GM21367 (cell line): Measurements from ENCODE around the gene ACTR2.
"Not testable (repeated sequence)": the region's sequence is repeated elsewhere in the genome, so short reads cannot be mapped to it uniquely, and the experiment has no call there.

ENCODE experiments used
- ATAC-seq: cut with Tn5 transposase; IDR thresholded peaks from one replicate; pipeline ENCODE4 v1.9.1; 2021; ENCODE audit not compliant: unreplicated experiment

The ACTR2 gene

DNA sequence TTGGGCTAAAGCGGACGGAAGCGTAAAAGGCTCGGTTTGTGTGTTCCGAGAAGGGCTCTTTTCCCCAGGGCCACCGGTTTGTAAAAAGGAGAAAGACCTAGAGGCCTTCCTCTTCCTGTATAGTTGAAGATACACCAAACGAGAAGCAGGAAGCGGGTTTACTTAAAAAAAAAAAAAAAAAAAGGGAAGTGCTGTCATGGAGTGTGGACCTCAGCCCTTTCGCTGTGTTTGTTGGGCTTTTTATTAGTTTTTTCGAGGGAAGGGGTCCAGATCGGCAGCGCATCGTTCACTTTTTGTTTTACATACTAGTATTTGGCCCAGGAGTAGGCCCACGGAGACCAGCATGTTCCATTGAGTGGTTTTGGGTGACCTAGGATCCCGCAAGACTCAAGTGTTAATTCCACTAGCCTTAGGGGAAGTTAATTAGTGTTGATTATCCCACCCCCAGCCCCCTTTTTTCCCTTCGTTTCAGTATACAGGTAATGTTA, 676 bp downstream of the ACTR2 start:
- ATAC-seq, result no peak

GRCh38 chr2:65231121-65231520, 3.5 kb downstream of the ACTR2 start:
- no peak for ATAC-seq

GRCh38 chr2:65231892-65232477, 4.4 kb downstream of the ACTR2 start:
- ATAC-seq, result no peak

DNA sequence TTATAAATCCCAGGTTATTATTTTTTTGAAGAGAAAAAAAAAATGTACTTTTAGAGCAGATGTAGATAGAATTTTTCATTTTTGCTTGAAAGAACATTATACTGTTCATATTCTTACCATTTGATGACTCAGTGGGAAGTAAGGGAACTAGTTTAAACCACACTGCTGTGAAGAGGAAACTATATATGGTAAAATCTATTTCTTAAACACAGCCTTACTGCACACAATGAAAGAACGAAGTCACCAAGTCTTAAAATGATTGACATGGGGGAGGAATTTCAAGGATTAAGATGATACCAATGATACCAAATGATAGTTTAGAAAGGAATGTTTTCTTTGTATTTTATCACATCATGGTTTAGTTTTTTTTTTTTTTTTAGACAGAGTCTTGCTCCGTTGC, 5.0 kb downstream of the ACTR2 start:
- ATAC-seq, result no peak

DNA sequence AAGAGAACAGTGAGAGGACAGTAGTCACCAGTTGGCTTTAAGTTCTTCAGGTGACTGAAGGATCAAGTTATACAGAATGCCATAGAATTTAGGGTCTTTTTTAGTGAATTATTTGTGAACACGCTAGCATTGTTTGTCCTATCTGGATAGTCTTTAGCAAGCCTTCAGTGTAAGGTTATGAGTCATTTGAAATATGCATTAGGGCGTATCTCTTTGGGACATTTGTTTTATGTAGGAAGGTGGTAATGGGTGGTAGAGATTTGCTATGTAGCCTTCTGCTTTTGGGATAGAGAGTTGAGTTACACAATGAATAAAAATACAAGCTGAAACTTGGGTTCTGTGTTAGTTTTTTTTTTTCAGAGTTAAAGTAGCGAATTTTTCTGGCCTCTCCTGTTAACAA, 13.0 kb downstream of the ACTR2 start:
- ATAC-seq, result no peak

- not testable (repeated sequence) for ATAC-seq
Measured at GRCh38 chr2:65244452-65244851, 16.8 kb downstream of the ACTR2 start.

- ATAC-seq, result no peak
Measured at GRCh38 chr2:65252640-65253039, 25.0 kb downstream of the ACTR2 start.

DNA sequence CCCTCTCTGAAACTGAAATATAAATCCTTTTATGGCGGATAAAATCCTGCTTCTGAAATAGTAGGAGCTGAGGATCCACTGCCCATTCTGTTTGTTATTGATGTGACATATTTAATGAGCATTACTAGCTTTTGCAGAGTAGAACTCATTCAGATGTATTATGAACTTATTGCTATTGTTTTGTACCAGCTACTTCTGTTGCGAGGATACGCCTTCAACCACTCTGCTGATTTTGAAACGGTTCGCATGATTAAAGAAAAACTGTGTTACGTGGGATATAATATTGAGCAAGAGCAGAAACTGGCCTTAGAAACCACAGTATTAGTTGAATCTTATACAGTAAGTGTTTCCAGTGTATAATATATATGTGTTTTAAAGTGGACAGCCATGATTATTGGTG, 27.7 kb downstream of the ACTR2 start:
- ATAC-seq, result no peak

- ATAC-seq, result no peak
Measured at GRCh38 chr2:65256054-65256453, 28.4 kb downstream of the ACTR2 start.

- not testable (repeated sequence) for ATAC-seq
Measured at GRCh38 chr2:65257866-65258265, 30.2 kb downstream of the ACTR2 start.

- ATAC-seq, result no peak
Measured at GRCh38 chr2:65261676-65262075, 34.0 kb downstream of the ACTR2 start.

DNA sequence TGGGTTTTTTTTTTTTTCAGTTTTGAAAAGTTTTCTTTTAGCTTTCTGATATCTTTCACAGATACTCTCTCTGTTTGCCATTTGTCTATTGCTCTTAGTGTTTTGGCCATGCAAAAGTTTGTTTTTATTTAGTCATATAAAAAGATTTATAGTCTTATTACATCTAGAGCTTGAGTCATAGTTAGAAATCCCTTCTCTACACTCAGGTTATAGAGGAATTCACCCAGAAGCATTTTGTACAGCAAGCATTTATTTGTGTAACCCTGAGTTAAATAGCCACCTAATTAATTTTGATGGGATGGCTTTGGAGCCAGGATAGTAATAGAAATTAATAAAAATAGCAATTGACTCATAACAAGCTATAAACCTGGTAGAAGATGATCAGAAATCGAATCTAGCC, 35.6 kb downstream of the ACTR2 start:
- no peak for ATAC-seq

DNA sequence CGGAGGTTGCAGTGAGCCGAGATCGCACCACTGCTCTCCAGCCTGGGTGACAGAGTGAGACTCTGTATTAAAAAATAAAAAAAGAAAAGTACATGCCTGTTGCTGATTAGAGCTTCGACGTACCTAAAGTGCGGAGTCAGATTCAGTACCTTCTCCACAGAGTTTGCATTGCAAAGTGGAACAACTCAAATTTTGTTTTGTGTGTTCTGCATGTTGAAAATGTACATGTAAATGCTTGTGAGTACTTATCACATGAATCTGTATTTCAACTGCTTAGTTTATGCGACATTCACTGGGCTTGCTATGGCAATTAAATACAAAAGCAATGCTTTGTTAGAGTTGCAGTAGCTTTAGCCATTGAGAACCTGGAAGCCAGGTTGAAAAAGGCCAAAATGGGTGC, 36.4 kb downstream of the ACTR2 start:
- no peak for ATAC-seq

DNA sequence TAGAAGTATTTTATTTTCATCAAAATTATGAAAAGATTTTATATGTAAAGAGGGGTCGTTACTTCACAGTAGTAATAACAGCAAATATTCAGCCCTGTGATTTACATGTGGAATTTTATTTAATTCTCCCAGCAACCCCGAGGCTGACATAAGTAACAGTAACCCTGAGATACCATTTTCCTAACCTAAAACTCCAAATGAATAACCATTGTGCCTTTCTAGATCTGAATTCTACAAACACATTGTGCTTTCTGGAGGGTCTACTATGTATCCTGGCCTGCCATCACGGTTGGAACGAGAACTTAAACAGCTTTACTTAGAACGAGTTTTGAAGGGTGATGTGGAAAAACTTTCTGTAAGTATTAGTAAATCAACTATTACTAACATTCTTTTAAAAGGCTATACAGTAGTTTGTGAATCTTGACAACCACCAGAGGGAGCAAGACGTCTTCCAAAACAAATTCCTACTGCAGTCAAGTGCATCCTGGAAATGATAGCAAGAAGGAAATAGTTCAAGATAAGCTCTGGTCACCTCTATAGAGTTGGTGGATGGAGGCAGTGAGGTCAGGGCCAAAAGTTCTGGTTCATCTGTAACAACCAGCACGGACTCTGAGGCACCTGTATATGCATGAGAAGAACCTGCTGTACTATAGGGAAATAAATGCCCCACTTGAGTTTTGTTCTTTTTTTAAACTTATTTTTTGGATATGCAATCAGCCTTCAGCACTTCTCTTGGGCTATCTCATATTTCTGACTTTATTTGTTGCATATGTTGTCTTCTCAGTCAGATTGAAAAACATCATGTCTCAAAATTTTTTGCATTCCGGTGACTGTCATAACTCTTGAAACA, 37.4 kb downstream of the ACTR2 start:
- no peak for ATAC-seq

DNA sequence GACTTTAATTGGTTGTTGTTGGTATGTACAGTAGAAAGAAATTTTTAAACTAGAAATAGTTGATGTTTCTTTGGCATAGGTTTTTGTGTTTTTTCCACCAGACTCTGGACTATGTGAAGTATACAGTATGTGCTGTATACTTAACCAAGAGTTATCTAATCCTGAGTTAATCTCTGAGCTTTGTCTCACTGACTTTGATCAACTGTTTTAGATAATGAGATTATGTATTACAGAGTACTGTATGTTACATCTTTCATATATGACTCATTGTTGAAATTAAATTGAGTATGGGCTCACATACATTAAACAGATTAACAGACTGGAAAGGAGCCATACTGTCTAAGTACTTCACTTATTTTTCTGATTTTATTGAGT, 38.0 kb downstream of the ACTR2 start:
- ATAC-seq, result no peak

DNA sequence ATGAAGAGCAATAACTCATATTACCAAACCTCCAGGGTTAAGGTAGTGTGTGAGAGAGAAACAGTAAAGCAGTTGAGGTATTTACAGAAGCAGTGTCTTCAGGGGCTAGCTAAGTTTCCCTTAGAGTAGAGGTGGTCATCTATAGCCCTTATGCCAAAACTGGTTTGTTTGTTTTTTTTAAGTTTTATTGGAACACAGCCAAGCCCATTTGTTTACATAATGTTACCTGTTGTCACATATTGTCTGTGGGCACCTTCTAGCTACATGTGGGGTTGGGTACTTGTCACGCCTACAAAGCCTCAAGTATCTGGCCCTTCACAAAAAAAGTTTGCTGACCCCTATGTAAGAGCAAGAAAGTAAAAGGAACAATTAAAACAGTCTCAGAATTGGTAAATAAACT, 39.4 kb downstream of the ACTR2 start:
- no peak for ATAC-seq

GRCh38 chr2:65268957-65269356, 41.3 kb downstream of the ACTR2 start:
- no peak for ATAC-seq

- ATAC-seq, result no peak
Measured at GRCh38 chr2:65273344-65273743, 45.7 kb downstream of the ACTR2 start.

- ATAC-seq, result no peak
Measured at GRCh38 chr2:65275141-65275915, 47.7 kb downstream of the ACTR2 start.

DNA sequence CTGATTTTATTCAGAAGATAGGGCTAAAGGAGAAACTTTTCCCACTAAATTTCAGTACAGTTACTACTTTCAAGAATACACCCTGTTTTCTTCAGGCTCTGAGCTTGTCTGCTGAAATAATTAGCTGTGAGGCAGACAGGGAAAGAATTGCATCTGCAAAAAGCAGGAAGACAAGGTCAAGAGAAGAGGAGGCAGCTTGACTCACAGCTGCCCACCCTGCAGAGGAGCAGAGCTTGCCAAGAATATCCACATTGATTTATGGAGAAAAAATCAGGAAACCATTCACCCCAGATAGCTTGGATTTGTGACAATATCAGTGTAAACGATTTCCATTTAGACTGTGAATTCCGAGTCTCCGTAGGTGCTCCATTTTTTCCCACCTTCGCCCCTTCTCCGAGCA, 49.0 kb downstream of the ACTR2 start:
- ATAC-seq, result no peak

DNA sequence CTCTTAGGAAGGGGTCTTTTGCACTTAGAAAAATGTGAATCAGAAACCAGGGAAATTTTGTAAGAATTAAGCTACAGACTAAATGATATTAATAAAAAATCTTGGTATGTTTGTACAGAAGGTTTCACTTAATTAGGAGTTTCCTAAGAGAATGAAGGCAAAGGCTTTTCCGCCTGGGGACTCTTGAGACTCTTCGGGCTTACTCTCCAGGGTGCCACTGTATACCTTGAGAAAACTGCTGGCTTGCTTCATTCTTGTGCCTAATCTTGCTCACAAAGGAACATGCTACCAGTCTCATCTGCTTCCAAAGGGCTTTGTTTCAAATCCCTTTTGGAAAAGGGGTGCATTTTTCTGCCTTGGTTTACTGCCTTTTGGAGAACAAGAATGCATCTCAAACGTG, 49.5 kb downstream of the ACTR2 start:
- ATAC-seq, result no peak
